WTC11 (cell line): Measurements from ENCODE around the gene PRR15. TPM values are rescaled to one million over a fixed set of nuclear protein-coding genes. Genes with fewer than 3 reads are reported as not detected.

ENCODE experiments used
- ATAC-seq: fragments of 200-7000 bp; cut with Tn5 transposase; 2 replicates; pipeline ENCODE4 v1.10.0; 2021; ENCODE audit warnings: mild to moderate bottlenecking, moderate library complexity
- CTCF ChIA-PET: fragments of 300-600 bp; sonication (Branson Sonifier 250); formaldehyde crosslinking; loops from one replicate; lab custom pipeline; 2021; ENCODE audit warnings: antibody characterized with exemption; lab: Charles Lee
- POLR2A ChIA-PET: fragments of 350-600 bp; sonication (Branson Sonifier 250); formaldehyde crosslinking; loops from one replicate; lab custom pipeline; 2021; ENCODE audit warnings: antibody characterized with exemption; lab: Charles Lee
- DNase-seq: peaks from one replicate; pipeline ENCODE4 v3.0.0; 2021; ENCODE audit warnings: low spot score
- H3K27ac Mint-ChIP-seq: 2 replicates; pipeline ENCODE4 v1.8.0; 2021; ENCODE audit warnings: mixed read lengths
- H3K27me3 Mint-ChIP-seq: 2 replicates; pipeline ENCODE4 v1.8.0; 2021; ENCODE audit warnings: low read depth, mild to moderate bottlenecking, moderate library complexity, mixed read lengths
- H3K36me3 Mint-ChIP-seq: 2 replicates; pipeline ENCODE4 v1.8.0; 2021; ENCODE audit warnings: mixed read lengths
- H3K4me1 Mint-ChIP-seq: 2 replicates; pipeline ENCODE4 v1.8.0; 2022; ENCODE audit warnings: mixed read lengths
- H3K4me3 Mint-ChIP-seq: 2 replicates; pipeline ENCODE4 v1.8.0; 2021; ENCODE audit warnings: mild to moderate bottlenecking, moderate library complexity, mixed read lengths
- H3K9me3 Mint-ChIP-seq: 2 replicates; pipeline ENCODE4 v1.8.0; 2021; ENCODE audit warnings: mixed read lengths
- AFF4 ChIP-seq: sonication (generic); formaldehyde crosslinking; IDR thresholded peaks from 2 replicates; pipeline ENCODE4 v1.8.1; 2023; ENCODE audit warnings: mild to moderate bottlenecking, missing genetic modification reagents, borderline replicate concordance
- CDX4 ChIP-seq: fragments of 250-450 bp; sonication (Bioruptor Pico); IDR thresholded peaks from 2 replicates; pipeline ENCODE4 v1.9.0; 2021; ENCODE audit warnings: moderate library complexity, mild to moderate bottlenecking, inconsistent platforms, borderline replicate concordance
- CTCF ChIP-seq: fragments of 200-600 bp; IDR thresholded peaks from 2 replicates; pipeline ENCODE4 v1.8.0; 2022; ENCODE audit warnings: antibody characterized with exemption
- EMX1 ChIP-seq: fragments of 250-450 bp; sonication (Bioruptor Pico); IDR thresholded peaks from 2 replicates; pipeline ENCODE4 v1.8.0; 2021; ENCODE audit warnings: mild to moderate bottlenecking
- FOXK1 ChIP-seq: sonication (generic); formaldehyde crosslinking; IDR thresholded peaks from 2 replicates; pipeline ENCODE4 v1.8.0; 2022; ENCODE audit warnings: mild to moderate bottlenecking, moderate library complexity, missing genetic modification reagents
- FOXP1 ChIP-seq: sonication (generic); formaldehyde crosslinking; IDR thresholded peaks from 2 replicates; pipeline ENCODE4 v1.8.0; 2022; ENCODE audit warnings: missing genetic modification reagents, mild to moderate bottlenecking, moderate library complexity, borderline replicate concordance
- GABPB1 ChIP-seq: sonication (generic); formaldehyde crosslinking; IDR thresholded peaks from 2 replicates; pipeline ENCODE4 v1.8.1; 2023; ENCODE audit warnings: mild to moderate bottlenecking, missing genetic modification reagents
- JUN ChIP-seq: sonication (generic); formaldehyde crosslinking; IDR thresholded peaks from 2 replicates; pipeline ENCODE4 v1.8.0; 2023; ENCODE audit warnings: mild to moderate bottlenecking, missing genetic modification reagents
- KAT7 ChIP-seq: sonication (generic); formaldehyde crosslinking; IDR thresholded peaks from 2 replicates; pipeline ENCODE4 v1.8.1; 2023; ENCODE audit warnings: missing genetic modification reagents, mild to moderate bottlenecking, borderline replicate concordance
- RELA ChIP-seq: sonication (generic); formaldehyde crosslinking; IDR thresholded peaks from 2 replicates; pipeline ENCODE4 v1.8.1; 2022; ENCODE audit warnings: missing genetic modification reagents, mild to moderate bottlenecking, borderline replicate concordance
- SP1 ChIP-seq: sonication (generic); formaldehyde crosslinking; conservative IDR thresholded peaks from 2 replicates; pipeline ENCODE4 v1.8.1; 2022; ENCODE audit warnings: missing genetic modification reagents
- STAT6 ChIP-seq: sonication (generic); formaldehyde crosslinking; conservative IDR thresholded peaks from 2 replicates; pipeline ENCODE4 v1.8.1; 2023; ENCODE audit warnings: mild to moderate bottlenecking, low read depth, missing genetic modification reagents, moderate library complexity
- TEAD1 ChIP-seq: sonication (generic); formaldehyde crosslinking; IDR thresholded peaks from 2 replicates; pipeline ENCODE4 v1.8.0; 2022; ENCODE audit warnings: mild to moderate bottlenecking, missing genetic modification reagents
- USF1 ChIP-seq: sonication (generic); formaldehyde crosslinking; IDR thresholded peaks from 2 replicates; pipeline ENCODE4 v1.8.0; 2022; ENCODE audit warnings: mild to moderate bottlenecking, missing genetic modification reagents
- ZBTB21 ChIP-seq: sonication (generic); formaldehyde crosslinking; IDR thresholded peaks from 2 replicates; pipeline ENCODE4 v1.8.1; 2023; ENCODE audit warnings: mild to moderate bottlenecking, missing genetic modification reagents, borderline replicate concordance
- ZNF121 ChIP-seq: sonication (generic); formaldehyde crosslinking; IDR thresholded peaks from 2 replicates; pipeline ENCODE4 v1.8.0; 2023; ENCODE audit warnings: missing genetic modification reagents
- ZNF219 ChIP-seq: sonication (generic); formaldehyde crosslinking; IDR thresholded peaks from 2 replicates; pipeline ENCODE4 v1.8.0; 2023; ENCODE audit warnings: missing genetic modification reagents, mild to moderate bottlenecking, borderline replicate concordance
- ZNF416 ChIP-seq: fragments of 250-450 bp; sonication (Bioruptor Pico); IDR thresholded peaks from 2 replicates; pipeline ENCODE4 v1.9.0; 2021; ENCODE audit warnings: mild to moderate bottlenecking, inconsistent platforms
- total RNA-seq: library from RNA; stranded (reverse); gene quantifications from 3 replicates; pipeline ENCODE4 v1.2.3, GENCODE V29; 2021
- TF ChIP-seq, protein P1 (sequence below): sonication (generic); formaldehyde crosslinking; IDR thresholded peaks from 2 replicates; pipeline ENCODE4 v1.8.1; 2022; ENCODE audit warnings: low read depth, mild to moderate bottlenecking, moderate library complexity, missing genetic modification reagents, borderline replicate concordance
- TF ChIP-seq, protein P2 (sequence below): sonication (generic); formaldehyde crosslinking; IDR thresholded peaks from 2 replicates; pipeline ENCODE4 v1.8.1; 2022; ENCODE audit warnings: mild to moderate bottlenecking, moderate library complexity, missing genetic modification reagents

PRR15 gene
- total RNA-seq, 1 experiment from 2014 or later, result 21.2 TPM

- Mint-ChIP-seq H3K27me3 (no peaks in the 10 kb centered on the region), H3K4me1 (no peaks in the 10 kb centered on the region; the same call in 1 of the 2 replicates), H3K9me3 (peaks cover 8% of the 10 kb centered on the region), H3K4me3 (no peak overlapping the region), H3K27ac (no peak overlapping the region), H3K36me3 (no peaks in the 10 kb centered on the region)
- CTCF ChIA-PET, result interaction anchor here (1.1 to 1.5 kb wide), 4 partner anchors 22 to 32 kb away, joined by 4 to 7 read pairs (median 5); no protein-coding TSS in a partner anchor
- ATAC-seq, result no peak
- POLR2A ChIA-PET, result no interaction called here
- DNase-seq, result no peak
- TF ChIP-seq ZBTB21, result no peak
- TF ChIP-seq, protein P1, sequence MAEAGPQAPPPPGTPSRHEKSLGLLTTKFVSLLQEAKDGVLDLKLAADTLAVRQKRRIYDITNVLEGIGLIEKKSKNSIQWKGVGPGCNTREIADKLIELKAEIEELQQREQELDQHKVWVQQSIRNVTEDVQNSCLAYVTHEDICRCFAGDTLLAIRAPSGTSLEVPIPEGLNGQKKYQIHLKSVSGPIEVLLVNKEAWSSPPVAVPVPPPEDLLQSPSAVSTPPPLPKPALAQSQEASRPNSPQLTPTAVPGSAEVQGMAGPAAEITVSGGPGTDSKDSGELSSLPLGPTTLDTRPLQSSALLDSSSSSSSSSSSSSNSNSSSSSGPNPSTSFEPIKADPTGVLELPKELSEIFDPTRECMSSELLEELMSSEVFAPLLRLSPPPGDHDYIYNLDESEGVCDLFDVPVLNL (CRISPR knock-in tag), result no peak
- TF ChIP-seq ZNF121, result no peak
- no peak for TF ChIP-seq KAT7
- TF ChIP-seq FOXP1, result no peak
- no peak for TF ChIP-seq SP1 (CRISPR knock-in tag)
- no peak for TF ChIP-seq ZNF219 (CRISPR knock-in tag)
- TF ChIP-seq, protein P2, sequence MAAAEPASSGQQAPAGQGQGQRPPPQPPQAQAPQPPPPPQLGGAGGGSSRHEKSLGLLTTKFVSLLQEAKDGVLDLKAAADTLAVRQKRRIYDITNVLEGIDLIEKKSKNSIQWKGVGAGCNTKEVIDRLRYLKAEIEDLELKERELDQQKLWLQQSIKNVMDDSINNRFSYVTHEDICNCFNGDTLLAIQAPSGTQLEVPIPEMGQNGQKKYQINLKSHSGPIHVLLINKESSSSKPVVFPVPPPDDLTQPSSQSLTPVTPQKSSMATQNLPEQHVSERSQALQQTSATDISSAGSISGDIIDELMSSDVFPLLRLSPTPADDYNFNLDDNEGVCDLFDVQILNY (CRISPR knock-in tag), result no peak
- TF ChIP-seq STAT6 (CRISPR knock-in tag), result no peak
- TF ChIP-seq RELA (CRISPR knock-in tag), result no peak
- TF ChIP-seq GABPB1 (CRISPR knock-in tag), result no peak
- no peak for TF ChIP-seq EMX1 (CRISPR knock-in tag)
- no peak for TF ChIP-seq ZNF416 (CRISPR knock-in tag)
- TF ChIP-seq USF1 (CRISPR knock-in tag), result no peak
- no peak for TF ChIP-seq CDX4
- no peak for TF ChIP-seq TEAD1 (CRISPR knock-in tag)
- TF ChIP-seq JUN (CRISPR knock-in tag), result no peak
- TF ChIP-seq FOXK1 (CRISPR knock-in tag), result no peak
Measured at GRCh38 chr7:29588212-29588611, 24.6 kb downstream of the PRR15 start.

- no peak overlapping the region for H3K4me3 Mint-ChIP-seq
- DNase-seq (peak; percentile 64), ATAC-seq (peak; percentile 89)
- no peaks in the 10 kb centered on the region for H3K36me3 Mint-ChIP-seq
- ChIA-PET CTCF (interaction anchor here (0.5 to 1.5 kb wide), 25 partner anchors 9 to 366 kb away, joined by 3 to 7 read pairs (median 4); no protein-coding TSS in a partner anchor), POLR2A (interaction anchor here (0.5 to 0.7 kb wide), 2 partner anchors 30 to 81 kb away, joined by 3 read pairs; no protein-coding TSS in a partner anchor)
- no peaks in the 10 kb centered on the region; the same call in 1 of the 2 replicates for H3K4me1 Mint-ChIP-seq
- peak; percentile 84 for TF ChIP-seq CTCF
- no peak for TF ChIP-seq AFF4 (CRISPR knock-in tag)
- peaks cover 8% of the 10 kb centered on the region for H3K9me3 Mint-ChIP-seq
- no peaks in the 10 kb centered on the region for H3K27me3 Mint-ChIP-seq
- H3K27ac Mint-ChIP-seq, result no peak overlapping the region
Measured at GRCh38 chr7:29588900-29589696, 25.5 kb downstream of the PRR15 start.
